Stimulated activated CD8-positive, alpha-beta memory T cell treated with anti-CD3 and anti-CD28 coated beads, Interleukin-7, amount 100 ng/mL, for 4 hours (primary cell): Measurements from ENCODE around the gene LPIN1.
"Not testable (repeated sequence)": the region's sequence is repeated elsewhere in the genome, so short reads cannot be mapped to it uniquely, and the experiment has no call there.

Experiments used
- DNase-seq, 2 donors: peaks; one replicate each; pipeline ENCODE4 v3.0.0-alpha.2; 2020; ENCODE audit warnings: low read depth in 2 of 2

Gene LPIN1

GRCh38 chr2:11716689-11717321 is 29.6 kb upstream of the LPIN1 start:
- no peak for DNase-seq

- DNase-seq: no peak
Measured at GRCh38 chr2:11717623-11718022, 28.8 kb upstream of the LPIN1 start.

- no peak for DNase-seq
Measured at GRCh38 chr2:11718606-11719005, 27.8 kb upstream of the LPIN1 start.

- DNase-seq: no peak
Measured at GRCh38 chr2:11719230-11719977, 27.0 kb upstream of the LPIN1 start.

GRCh38 chr2:11720752-11721151 is 25.7 kb upstream of the LPIN1 start:
- no peak for DNase-seq

GRCh38 chr2:11722292-11723060 is 24.0 kb upstream of the LPIN1 start:
- no peak for DNase-seq

GRCh38 chr2:11723061-11723371 is 23.4 kb upstream of the LPIN1 start:
- no peak for DNase-seq

GRCh38 chr2:11724151-11724550 is 22.3 kb upstream of the LPIN1 start:
- DNase-seq: no peak

GRCh38 chr2:11726384-11726783 is 20.0 kb upstream of the LPIN1 start:
- no peak for DNase-seq

GRCh38 chr2:11729362-11730212 is 16.8 kb upstream of the LPIN1 start:
- no peak for DNase-seq

GRCh38 chr2:11731214-11731984 is 15.0 kb upstream of the LPIN1 start:
- not testable (repeated sequence) for DNase-seq

GRCh38 chr2:11732587-11732986 is 13.8 kb upstream of the LPIN1 start:
- no peak for DNase-seq

GRCh38 chr2:11737852-11738251 is 8.6 kb upstream of the LPIN1 start:
- DNase-seq: not testable (repeated sequence)

- no peak for DNase-seq
Measured at GRCh38 chr2:11738589-11739436, 7.6 kb upstream of the LPIN1 start.

GRCh38 chr2:11740723-11741122 is 5.7 kb upstream of the LPIN1 start:
- no peak for DNase-seq

- no peak for DNase-seq
Measured at GRCh38 chr2:11742317-11742701, 4.1 kb upstream of the LPIN1 start.

- no peak for DNase-seq
Measured at GRCh38 chr2:11742702-11743357, 3.6 kb upstream of the LPIN1 start.

GRCh38 chr2:11743366-11743765 is 3.1 kb upstream of the LPIN1 start:
- DNase-seq: no peak

GRCh38 chr2:11743846-11744553 is 2.4 kb upstream of the LPIN1 start:
- DNase-seq: peak; percentile 61
